Effector memory CD4-positive, alpha-beta T cell (primary cell): ENCODE results near the gene NBPF11.
"Not testable (repeated sequence)": the region's sequence is repeated elsewhere in the genome, so short reads cannot be mapped to it uniquely, and the experiment has no call there.

Source experiments
- DNase-seq, 3 donors: peaks; one replicate each; pipeline ENCODE4 v3.0.0-alpha.2; 2020
- H3K27ac ChIP-seq: 2 replicates; pipeline ENCODE4 v1.7.0; 2013; ENCODE audit warnings: mild to moderate bottlenecking, low read length, moderate library complexity; ENCODE audit not compliant: insufficient read depth, poor library complexity, severe bottlenecking
- H3K27me3 ChIP-seq: replicated peaks from 2 replicates; pipeline ENCODE4 v1.7.0; 2013; ENCODE audit warnings: mild to moderate bottlenecking, low read length; ENCODE audit not compliant: insufficient read depth, control insufficient read depth, poor library complexity, severe bottlenecking
- H3K36me3 ChIP-seq: 2 replicates; pipeline ENCODE4 v1.7.0; 2013; ENCODE audit warnings: mild to moderate bottlenecking, low read length, moderate library complexity; ENCODE audit not compliant: control insufficient read depth, insufficient read depth
- H3K4me1 ChIP-seq: 2 replicates; pipeline ENCODE4 v1.7.0; 2013; ENCODE audit warnings: low read length, mild to moderate bottlenecking; ENCODE audit not compliant: control insufficient read depth, insufficient read depth, poor library complexity, severe bottlenecking
- H3K4me3 ChIP-seq: 2 replicates; pipeline ENCODE4 v1.7.0; 2013; ENCODE audit warnings: low read length, low read depth, mild to moderate bottlenecking; ENCODE audit not compliant: insufficient read depth, poor library complexity, severe bottlenecking
- H3K9me3 ChIP-seq: 2 replicates; pipeline ENCODE4 v1.7.0; 2013; ENCODE audit warnings: mild to moderate bottlenecking, low read length, moderate library complexity; ENCODE audit not compliant: control insufficient read depth

Gene NBPF11

GRCh38 chr1:148095732-148096131 lies 56.3 kb downstream of the NBPF11 start:
- H3K4me1 ChIP-seq, H3K36me3 ChIP-seq, H3K27me3 ChIP-seq, H3K4me3 ChIP-seq, H3K9me3 ChIP-seq, H3K27ac ChIP-seq, DNase-seq: not testable (repeated sequence)

DNA sequence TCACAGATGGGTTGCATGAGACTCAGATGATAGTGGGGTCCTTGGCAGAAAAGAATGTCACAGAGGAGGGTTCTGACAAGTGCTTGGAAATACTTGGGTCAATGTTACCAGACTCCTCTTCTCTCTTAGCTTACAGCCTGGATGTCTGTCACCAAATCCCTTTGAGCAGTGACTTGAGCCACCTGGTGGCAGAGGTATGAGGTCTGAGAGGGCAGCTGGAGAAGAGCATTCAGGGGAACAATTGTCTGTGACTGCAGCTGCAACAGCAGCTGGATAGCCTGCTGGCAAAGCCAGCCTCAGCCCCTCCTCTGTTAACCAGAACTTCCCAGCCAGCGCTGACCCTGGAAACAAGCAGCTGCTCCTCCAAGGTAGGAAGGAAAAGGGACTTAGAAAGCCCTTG lies 65.9 kb downstream of the NBPF11 start:
- not testable (repeated sequence) for DNase-seq, H3K36me3 ChIP-seq

GRCh38 chr1:148081205-148081604 lies 70.9 kb downstream of the NBPF11 start:
- H3K4me3 ChIP-seq, H3K27ac ChIP-seq, H3K4me1 ChIP-seq: not testable (repeated sequence)

More for the DNA sequence above, 65.9 kb downstream of the NBPF11 start:
- not testable (repeated sequence) for H3K4me3 ChIP-seq, H3K9me3 ChIP-seq, H3K27ac ChIP-seq, H3K27me3 ChIP-seq, H3K4me1 ChIP-seq

GRCh38 chr1:148078632-148079519 lies 73.2 kb downstream of the NBPF11 start:
- H3K27me3 ChIP-seq, H3K36me3 ChIP-seq, DNase-seq, H3K27ac ChIP-seq, H3K4me3 ChIP-seq, H3K9me3 ChIP-seq, H3K4me1 ChIP-seq: not testable (repeated sequence)

More at GRCh38 chr1:148081205-148081604, 70.9 kb downstream of the NBPF11 start:
- not testable (repeated sequence) for H3K27me3 ChIP-seq, DNase-seq, H3K36me3 ChIP-seq, H3K9me3 ChIP-seq

DNA sequence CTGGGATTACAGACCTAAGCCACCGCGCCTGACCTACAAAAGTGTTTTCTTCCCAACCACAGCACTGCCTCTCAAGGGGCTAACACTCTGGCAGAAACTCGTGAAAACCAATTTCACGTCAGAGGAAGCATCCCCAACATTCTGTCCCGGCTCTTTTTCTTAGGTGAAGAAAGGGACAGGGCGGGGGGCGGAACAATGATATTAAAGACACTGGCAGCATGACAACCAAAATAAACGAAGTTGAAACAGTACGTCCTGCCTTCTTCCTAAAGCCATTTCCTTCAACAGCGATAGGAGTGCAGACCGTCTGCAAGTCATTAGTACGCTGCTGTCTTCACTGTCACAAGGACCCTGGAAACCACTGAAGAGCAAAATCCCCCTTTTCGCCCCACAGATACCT lies 74.0 kb downstream of the NBPF11 start:
- H3K4me3 ChIP-seq, H3K36me3 ChIP-seq, H3K27ac ChIP-seq, H3K4me1 ChIP-seq, H3K9me3 ChIP-seq, DNase-seq, H3K27me3 ChIP-seq: not testable (repeated sequence)

DNA sequence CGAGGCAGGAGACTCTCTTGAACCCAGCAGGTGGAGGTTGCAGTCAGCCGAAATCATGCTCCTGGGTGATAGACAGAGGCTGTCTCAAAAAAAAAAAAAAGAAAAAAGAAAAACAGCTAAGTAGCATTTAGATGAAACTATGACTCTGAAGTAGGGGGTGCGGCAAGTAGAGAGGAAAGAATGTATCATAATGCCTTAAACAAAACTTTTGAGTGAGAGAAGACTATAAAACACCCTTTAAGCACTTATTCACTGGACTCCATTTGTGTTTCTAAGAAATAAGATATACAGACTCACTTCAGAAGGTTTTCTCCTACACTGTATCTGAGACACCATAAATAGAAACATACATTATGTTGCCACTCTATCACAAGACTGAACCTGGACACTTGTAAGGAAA lies 74.6 kb downstream of the NBPF11 start:
- not testable (repeated sequence) for H3K4me1 ChIP-seq, H3K4me3 ChIP-seq, H3K27me3 ChIP-seq, H3K27ac ChIP-seq, H3K9me3 ChIP-seq, DNase-seq, H3K36me3 ChIP-seq

- DNase-seq, H3K4me1 ChIP-seq, H3K4me3 ChIP-seq, H3K27me3 ChIP-seq, H3K36me3 ChIP-seq, H3K27ac ChIP-seq, H3K9me3 ChIP-seq: not testable (repeated sequence)
Observed at GRCh38 chr1:148073392-148073791, 78.7 kb downstream of the NBPF11 start.

GRCh38 chr1:148068606-148069005 lies 83.5 kb downstream of the NBPF11 start:
- not testable (repeated sequence) for H3K9me3 ChIP-seq, H3K4me1 ChIP-seq, DNase-seq, H3K4me3 ChIP-seq, H3K27me3 ChIP-seq, H3K27ac ChIP-seq, H3K36me3 ChIP-seq

DNA sequence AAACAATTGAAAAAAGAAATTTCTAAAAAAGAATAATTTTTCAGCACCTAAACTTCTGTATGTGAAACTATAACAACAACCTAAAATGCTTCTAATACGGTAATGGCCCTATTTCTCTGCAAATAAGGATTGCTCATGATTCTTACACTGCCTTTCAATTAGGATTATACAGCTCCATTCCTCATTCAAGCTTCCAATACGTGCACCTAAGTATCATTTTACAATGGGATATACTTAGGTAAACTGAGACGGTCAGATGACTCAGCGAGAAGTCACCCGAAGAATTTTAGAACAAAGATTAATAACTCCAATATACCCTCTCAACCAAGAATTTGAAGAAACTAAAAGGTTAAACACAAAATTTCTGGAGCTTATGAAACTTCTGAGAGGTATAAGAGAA lies 83.9 kb downstream of the NBPF11 start:
- not testable (repeated sequence) for H3K4me3 ChIP-seq, DNase-seq, H3K27ac ChIP-seq, H3K27me3 ChIP-seq, H3K9me3 ChIP-seq, H3K4me1 ChIP-seq, H3K36me3 ChIP-seq

- H3K27me3 ChIP-seq, H3K4me3 ChIP-seq, H3K4me1 ChIP-seq, DNase-seq, H3K9me3 ChIP-seq, H3K36me3 ChIP-seq, H3K27ac ChIP-seq: not testable (repeated sequence)
Observed at GRCh38 chr1:148060294-148060701, 91.8 kb downstream of the NBPF11 start.
